Stimulated activated CD4-positive, alpha-beta T cell treated with anti-CD3 and anti-CD28 coated beads, Interleukin-15, amount 100 ng/mL, for 24 hours (primary cell): ENCODE data around the gene CDR2.

ENCODE experiments used
- DNase-seq: peaks from one replicate; pipeline ENCODE4 v3.0.0-alpha.2; 2020

CDR2 gene

GRCh38 chr16:22300427-22301071 is 73.9 kb downstream of the CDR2 start:
- peak; percentile 52 for DNase-seq

GRCh38 chr16:22299036-22299435 is 75.4 kb downstream of the CDR2 start:
- no peak for DNase-seq

- peak; percentile 79 for DNase-seq
These were observed 76.3 kb downstream of the CDR2 start for GRCh38 chr16:22297871-22298733.

- DNase-seq = peak; percentile 100
These were observed 77.1 kb downstream of the CDR2 start, which contains the start of gene POLR3E for GRCh38 chr16:22297114-22297870. Gene POLR3E, plus strand, starts transcription at chr16:22297409. Its CDS starts 5,560 bp downstream, at chr16:22302969.

- no peak for DNase-seq
These were observed 78.0 kb downstream of the CDR2 start for GRCh38 chr16:22296225-22297113.
